Fibroblast of pulmonary artery (primary cell): ENCODE data around the gene STAB2.
A peak's percentile ranks its signal among the peaks of the same experiment; 100 is the strongest.

Experiments used
- DNase-seq: peaks from one replicate; pipeline ENCODE4 v3.0.0-alpha.2; 2010; ENCODE audit warnings: low read depth
- H3K4me3 ChIP-seq: replicated peaks from 2 replicates; pipeline ENCODE4 v1.5.1; 2011; ENCODE audit warnings: low read depth, mild to moderate bottlenecking, control low read depth, low read length, moderate library complexity
- CTCF ChIP-seq: IDR thresholded peaks from 2 replicates; pipeline ENCODE4 v1.5.1; 2011; ENCODE audit warnings: mild to moderate bottlenecking, control low read depth, low read length, inconsistent platforms; ENCODE audit errors: missing control alignments

STAB2 gene

GRCh38 chr12:103696101-103696500, 109.0 kb downstream of the STAB2 start:
- DNase-seq = no peak
- no peak overlapping the region for H3K4me3 ChIP-seq
- no peak for TF ChIP-seq CTCF

GRCh38 chr12:103697971-103698751, 111.1 kb downstream of the STAB2 start:
- DNase-seq = no peak
- H3K4me3 ChIP-seq = no peak overlapping the region
- TF ChIP-seq CTCF = no peak

GRCh38 chr12:103698752-103699560, 111.9 kb downstream of the STAB2 start:
- no peak for TF ChIP-seq CTCF
- DNase-seq = peak; percentile 7
- no peak overlapping the region for H3K4me3 ChIP-seq

- TF ChIP-seq CTCF = no peak
- DNase-seq = no peak
- H3K4me3 ChIP-seq = no peak overlapping the region
Measured at GRCh38 chr12:103705098-103705497, 118.0 kb downstream of the STAB2 start.

GRCh38 chr12:103705927-103706326, 118.9 kb downstream of the STAB2 start:
- TF ChIP-seq CTCF = peak; percentile 11
- DNase-seq = no peak

GRCh38 chr12:103707446-103707845, 120.4 kb downstream of the STAB2 start:
- H3K4me3 ChIP-seq = no peak overlapping the region
- no peak for DNase-seq
- TF ChIP-seq CTCF = no peak

More at GRCh38 chr12:103705927-103706326, 118.9 kb downstream of the STAB2 start:
- no peak overlapping the region for H3K4me3 ChIP-seq
